C4-2B (cell line): ENCODE results near the gene GNG3.

Source experiments
- CTCF ChIP-seq: fragments of 450-650 bp; conservative IDR thresholded peaks from 2 replicates; pipeline ENCODE4 v1.5.1; 2017; ENCODE audit warnings: mild to moderate bottlenecking
- ZFX ChIP-seq: fragments of 450-650 bp; IDR thresholded peaks from 2 replicates; pipeline ENCODE4 v1.6.1; 2017

DNA sequence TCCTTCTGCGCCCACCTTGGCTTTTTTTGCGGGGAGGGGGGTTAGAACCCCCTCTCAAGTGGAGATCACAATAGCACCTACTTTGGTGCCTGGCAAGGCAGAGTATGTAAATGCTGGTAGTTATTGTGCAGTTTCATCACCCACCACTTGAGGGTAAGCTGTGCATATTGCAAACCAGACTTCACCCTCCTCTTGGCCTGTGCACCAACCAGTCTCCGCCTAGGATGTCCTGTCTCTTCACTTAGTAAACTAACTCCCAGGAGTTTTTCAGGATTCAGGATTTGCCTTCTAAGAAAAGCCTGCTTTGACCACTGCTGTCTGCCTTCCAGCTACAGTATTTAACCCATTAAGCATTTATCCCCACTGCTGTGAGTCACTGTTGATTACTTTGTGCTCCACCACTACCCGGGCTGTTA is 26.6 kb upstream of the GNG3 start:
- TF ChIP-seq CTCF (no peak; the same call in 1 of the 2 replicates), ZFX (no peak)
